Occipital lobe (tissue), 2 donors: Measurements from ENCODE around the gene RALGAPA2. TPM values are rescaled to one million over a fixed set of nuclear protein-coding genes. Genes with fewer than 3 reads are reported as not detected.

Experiments
- DNase-seq: peaks from one replicate; lab custom pipeline; 2025; lab: John Stamatoyannopoulos, UW
- total RNA-seq: library from RNA; depleted of rRNA; stranded (reverse); fragments of >200 nt; gene quantifications from one replicate; pipeline ENCODE4 v1.2.3, GENCODE V29; 2014

Gene RALGAPA2
- total RNA-seq, 1 donor from 2014 or later = 63.9 TPM

- DNase-seq = no peak
Observed at GRCh38 chr20:20721489-20721888, 9.0 kb upstream of the RALGAPA2 start.

- no peak for DNase-seq
Observed at GRCh38 chr20:20720158-20720557, 7.7 kb upstream of the RALGAPA2 start.

DNA sequence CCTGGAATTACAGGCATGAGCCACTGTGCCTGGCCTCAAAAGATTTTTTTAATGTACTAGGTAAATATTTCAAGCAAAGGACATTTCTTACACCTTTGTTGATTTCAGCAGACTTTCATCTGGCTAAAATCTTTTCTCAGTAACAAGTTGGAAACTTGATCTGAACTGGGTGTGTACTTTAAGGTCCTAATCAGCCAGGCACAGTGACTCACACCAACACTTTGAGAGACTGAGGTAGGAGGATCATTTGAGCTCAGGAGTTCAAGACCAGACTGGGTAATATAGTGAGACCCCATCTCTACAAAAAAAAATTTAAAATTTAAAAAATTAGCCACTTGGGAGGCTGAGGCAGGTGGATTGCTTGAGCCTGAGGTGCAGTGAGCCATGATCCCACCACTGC, 7.0 kb upstream of the RALGAPA2 start:
- no peak for DNase-seq

DNA sequence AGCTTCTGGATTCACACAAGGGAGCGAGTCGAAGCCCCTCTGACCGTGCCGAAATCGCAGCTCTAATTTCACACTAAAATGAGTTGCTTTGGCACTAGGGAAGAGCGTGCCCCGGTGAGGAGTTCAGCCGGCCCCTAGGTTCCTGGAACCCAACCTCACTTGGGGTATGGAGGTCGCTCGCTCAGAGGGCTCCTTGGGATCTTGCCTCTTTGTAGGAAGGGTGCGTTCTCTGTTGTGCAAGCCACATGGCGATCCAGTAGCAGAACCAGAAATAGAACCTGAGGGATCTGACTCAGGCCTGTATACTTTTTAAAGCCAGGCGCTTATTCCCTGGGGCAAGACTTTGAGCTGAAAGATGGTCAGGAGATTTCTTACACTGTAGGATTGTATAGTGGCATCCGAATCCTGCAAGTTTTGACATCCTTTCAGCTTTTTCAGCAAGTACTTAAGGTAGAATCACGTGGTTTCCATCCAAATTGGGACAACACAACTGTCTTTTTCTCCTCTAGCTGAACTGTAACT, 861 bp upstream of the RALGAPA2 start:
- no peak for DNase-seq

GRCh38 chr20:20712004-20712473, 405 bp downstream of the RALGAPA2 start:
- no peak for DNase-seq

- DNase-seq = no peak
Observed at GRCh38 chr20:20711413-20711812, 1.0 kb downstream of the RALGAPA2 start.

GRCh38 chr20:20710443-20711315, 1.8 kb downstream of the RALGAPA2 start:
- no peak for DNase-seq

DNA sequence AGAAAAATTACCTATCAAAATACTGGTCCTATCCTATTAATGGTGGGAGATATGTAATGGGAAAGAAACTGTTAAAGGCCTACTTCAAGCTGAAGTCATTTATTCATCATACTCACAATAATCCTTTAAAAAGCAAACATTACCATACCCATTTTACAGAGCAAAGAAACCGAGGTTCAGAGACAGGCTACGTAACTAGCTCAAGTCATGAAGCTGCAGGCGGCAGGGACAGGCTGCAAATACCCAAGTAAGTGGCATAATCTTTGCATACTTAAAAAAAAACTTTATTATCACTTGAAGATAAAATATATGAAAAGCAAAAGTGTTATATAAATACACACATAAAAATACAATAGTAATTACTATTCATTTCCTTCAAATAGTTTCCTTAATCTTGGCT, 2.6 kb downstream of the RALGAPA2 start:
- no peak for DNase-seq

DNA sequence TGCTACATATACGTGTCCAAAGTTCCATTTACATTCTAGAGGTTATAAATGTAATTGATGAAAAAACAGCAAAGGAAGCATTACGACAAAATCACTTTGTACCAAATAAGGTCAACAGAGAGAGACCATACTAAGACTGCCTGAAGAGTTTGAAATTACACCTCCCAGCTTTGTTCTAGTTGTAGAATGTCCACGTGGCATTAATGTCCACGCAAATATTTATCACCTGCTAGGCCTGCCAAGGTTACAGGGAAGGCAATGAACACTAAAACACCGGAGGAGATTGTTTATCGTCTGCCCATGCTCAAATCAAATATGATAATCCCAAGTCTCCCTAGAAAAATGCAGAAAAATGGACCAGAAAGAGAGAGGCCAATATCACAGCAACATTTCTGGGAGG, 6.2 kb downstream of the RALGAPA2 start:
- no peak for DNase-seq

GRCh38 chr20:20702330-20703245, 9.9 kb downstream of the RALGAPA2 start:
- no peak for DNase-seq

GRCh38 chr20:20699917-20700316, 12.5 kb downstream of the RALGAPA2 start:
- no peak for DNase-seq

- no peak for DNase-seq
Observed at GRCh38 chr20:20699144-20699543, 13.3 kb downstream of the RALGAPA2 start.

DNA sequence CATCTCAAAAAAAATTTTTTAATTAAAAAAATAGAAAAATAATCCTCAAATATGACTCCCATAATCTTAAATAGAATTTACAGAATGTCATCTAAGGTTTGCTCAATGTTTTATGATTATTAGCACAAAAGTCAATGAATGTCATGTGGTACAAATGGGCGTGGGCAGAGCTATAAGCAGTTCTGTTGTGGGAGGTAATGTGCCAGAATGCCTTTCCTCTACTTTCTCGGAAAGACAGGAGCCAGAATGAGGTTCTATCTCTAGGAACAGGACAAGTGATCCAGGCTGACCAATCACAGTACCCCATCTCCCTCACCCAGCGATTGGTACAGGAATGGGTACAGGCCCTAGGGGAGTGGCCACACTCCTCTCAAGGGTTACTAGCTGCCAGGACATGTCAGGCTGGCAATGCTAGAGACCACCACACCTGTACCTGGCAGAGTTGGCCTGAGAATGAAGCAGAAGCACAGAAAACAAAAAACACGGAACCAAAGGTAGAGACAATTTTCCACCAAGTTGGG, 15.1 kb downstream of the RALGAPA2 start:
- DNase-seq = no peak

GRCh38 chr20:20695250-20695816, 17.1 kb downstream of the RALGAPA2 start:
- no peak for DNase-seq

GRCh38 chr20:20694591-20694990, 17.9 kb downstream of the RALGAPA2 start:
- no peak for DNase-seq

GRCh38 chr20:20692587-20692986, 19.9 kb downstream of the RALGAPA2 start:
- no peak for DNase-seq

DNA sequence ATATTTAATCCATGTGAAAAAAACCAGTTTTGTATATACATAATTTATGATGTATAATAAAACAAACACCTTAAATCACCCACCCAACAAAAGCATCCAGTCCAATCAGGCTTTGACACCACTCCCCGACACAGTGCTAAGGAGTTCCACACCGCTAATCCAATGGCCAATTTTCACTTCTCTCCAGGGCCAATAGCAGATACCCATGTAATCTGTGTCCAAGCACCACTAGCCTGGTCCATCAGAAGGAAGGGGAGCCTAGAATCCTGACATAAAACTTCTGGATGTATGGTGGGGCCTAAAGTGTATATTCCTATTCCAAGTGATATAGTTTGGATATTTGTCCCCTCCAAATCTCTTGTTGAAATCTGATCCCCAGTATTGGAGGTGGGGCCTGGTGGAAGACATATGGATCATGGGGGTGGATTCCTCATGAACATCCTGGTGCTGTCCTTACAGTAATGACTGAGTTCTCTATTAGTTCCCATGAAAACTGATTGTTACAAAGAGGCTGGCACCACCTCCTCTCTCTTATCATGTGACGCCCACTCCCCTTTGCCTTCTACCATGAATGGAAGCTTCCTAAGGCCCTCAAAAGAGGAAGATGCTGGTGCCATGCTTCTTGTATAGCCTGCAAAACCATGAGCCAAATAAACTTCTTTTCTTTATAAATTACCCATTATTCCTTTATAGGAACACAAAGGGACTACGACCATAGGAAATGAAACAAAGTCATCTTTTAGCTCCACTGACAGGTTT, 20.8 kb downstream of the RALGAPA2 start:
- no peak for DNase-seq

DNA sequence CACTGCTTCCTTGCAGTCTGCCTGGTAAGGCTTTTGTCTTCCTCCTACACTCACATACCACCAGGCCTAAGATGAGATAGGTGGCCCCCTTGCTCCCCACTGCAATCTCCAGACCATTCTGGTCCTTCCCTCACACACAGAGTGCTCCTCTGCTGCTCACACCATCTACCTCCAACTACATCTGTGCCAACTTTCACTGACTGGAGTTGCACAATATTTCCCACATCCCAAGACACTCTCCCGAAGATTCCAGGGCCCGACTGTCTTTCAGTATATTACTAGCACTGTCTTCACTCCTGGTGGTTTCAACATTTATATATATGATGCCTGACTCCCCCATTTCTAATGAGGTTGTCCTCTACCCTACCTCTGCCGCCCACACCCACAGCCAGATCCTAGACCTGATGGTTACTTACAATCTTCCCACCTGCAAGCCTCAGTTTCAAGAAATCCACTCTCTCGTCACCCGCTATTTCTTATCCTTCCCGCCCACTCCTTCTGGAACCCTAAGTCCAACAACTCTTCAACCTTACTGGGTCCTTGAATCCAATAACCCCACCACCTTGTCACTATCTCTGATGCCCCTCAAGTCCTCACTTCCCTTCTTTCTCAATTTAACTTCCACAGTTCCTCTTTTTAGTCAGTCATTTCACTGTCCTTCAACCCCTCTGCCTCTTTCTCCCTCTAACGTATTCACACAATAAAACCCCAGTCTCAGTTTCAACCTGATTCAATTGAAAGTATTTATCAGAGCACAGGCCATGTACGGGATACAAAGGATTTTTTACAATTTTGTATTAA, 21.6 kb downstream of the RALGAPA2 start:
- no peak for DNase-seq

GRCh38 chr20:20687319-20687718, 25.1 kb downstream of the RALGAPA2 start:
- DNase-seq = no peak

DNA sequence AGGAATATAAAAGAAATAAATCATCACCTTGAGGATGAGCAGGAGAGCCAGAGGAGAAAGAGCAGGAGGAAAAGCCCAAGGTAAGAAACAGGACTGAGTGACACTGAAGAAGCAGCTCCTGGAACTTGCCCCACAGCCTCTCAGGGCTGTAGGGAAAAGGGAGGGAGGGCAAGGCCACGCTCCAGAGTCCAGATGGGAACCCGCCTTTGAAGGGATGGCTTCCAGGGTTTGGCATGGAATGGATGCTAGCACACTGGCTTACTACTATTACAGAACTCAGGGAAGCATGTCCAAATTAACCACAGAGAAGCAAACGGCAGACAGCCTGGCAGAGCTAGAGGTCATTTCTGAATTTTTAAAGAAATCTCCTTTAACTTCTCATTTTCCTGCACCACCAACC, 26.8 kb downstream of the RALGAPA2 start:
- DNase-seq = no peak
